Motor neuron (in vitro differentiated cells): ENCODE measurements around the gene SLC26A8. TPM values are rescaled to one million over a fixed set of nuclear protein-coding genes. Genes with fewer than 3 reads are reported as not detected.

Source experiments
- ATAC-seq, 8 experiments: fragments of 200-7000 bp; cut with Tn5 transposase; replicated peaks in 6 of 8; 2 replicates each; pipeline ENCODE4 v1.8.0; 2021; ENCODE audit warnings: mild to moderate bottlenecking in 8 of 8, moderate library complexity in 8 of 8
- H3K27ac ChIP-seq, 2 donors: fragments of 250-450 bp; sonication (Bioruptor Pico); 2 replicates each; pipeline ENCODE4 v1.9.0; 2021; ENCODE audit warnings: antibody characterized with exemption in 2 of 2, mild to moderate bottlenecking in 2 of 2, moderate library complexity in 1 of 2
- H3K4me1 ChIP-seq, 2 donors: fragments of 250-450 bp; sonication (Bioruptor Pico); replicated peaks in 1 of 2; 2 replicates each; pipeline ENCODE4 v1.6.1; 2021; ENCODE audit warnings: antibody characterized with exemption in 2 of 2, mild to moderate bottlenecking in 2 of 2, moderate library complexity in 1 of 2
- H3K4me3 ChIP-seq, 5 donors: fragments of 250-450 bp; sonication (Bioruptor Pico); 2 replicates each; pipeline ENCODE4 v1.9.0; 2021; ENCODE audit warnings: antibody characterized with exemption in 5 of 5, mild to moderate bottlenecking in 5 of 5, moderate library complexity in 4 of 5
- WGBS, 10 experiments: fragments of 450-650 bp; shearing (Covaris generic); methylation state at CpG; one replicate each; pipeline ENCODE4 v1.0.0; 2022; 5-methylcytosine and 5-hydroxymethylcytosine counted together
- in situ Hi-C, 9 experiments: fragments of 400-800 bp; cut with MboI; loops; one replicate each; pipeline ENCODE4 v1.15.0; 2021; ENCODE audit warnings: low sequenced_read_pairs in 9 of 9, low pct_unique_long_range_greater_than_20kb in 2 of 9; ENCODE audit not compliant: unreplicated experiment in 9 of 9
- total RNA-seq, 8 experiments: library from RNA; unstranded; fragments of 300-600 nt; gene quantifications; 2 replicates each; pipeline versions ENCODE4 v1.2.3 to v1.2.4, GENCODE V29; 2022

SLC26A8 gene
- total RNA-seq = under 1 TPM in 7 of 8 experiments, not detected in 1; 0.05 to 0.61 (median 0.22) TPM

- Histone ChIP-seq H3K4me3 (no peak within 1 kb of the TSS), H3K27ac (no peak within 1 kb of the TSS), H3K4me1 (no peaks in the 10 kb centered on the region)
- in situ Hi-C loops = no loop called here
- ATAC-seq = no peak
- WGBS, 10 experiments = 40 to 70% (median 60%) methylated on average over 1 to 8 of the region's 44 CpGs; no CpG with 5 or more reads in 5 of the 10 experiments
Observed at GRCh38 chr6:36023996-36024795, at the start of gene SLC26A8. TSS of gene SLC26A8 (minus strand) at chr6:36024641. CDS start at chr6:36019707, 4,934 bp downstream.

- no peak for ATAC-seq
- H3K4me1 ChIP-seq = no peaks in the 10 kb centered on the region
- in situ Hi-C loops = no loop called here
- no peak overlapping the region for H3K27ac ChIP-seq
- no peak overlapping the region for H3K4me3 ChIP-seq
Observed at GRCh38 chr6:36073587-36073986, 49.1 kb upstream of the SLC26A8 start.

GRCh38 chr6:36072681-36073080 is 48.2 kb upstream of the SLC26A8 start:
- Histone ChIP-seq H3K27ac (no peak overlapping the region), H3K4me1 (no peaks in the 10 kb centered on the region), H3K4me3 (no peak overlapping the region)
- 97 to 100% (median 100%) methylated on average over 1 to 4 of the region's 4 CpGs; no CpG with 5 or more reads in 2 of the 10 experiments for WGBS, 10 experiments
- ATAC-seq = no peak
- in situ Hi-C loops = no loop called here

GRCh38 chr6:36071714-36072113 is 47.3 kb upstream of the SLC26A8 start:
- H3K4me3 ChIP-seq = no peak overlapping the region
- in situ Hi-C loops = no loop called here
- 77 to 100% (median 100%) methylated on average over 1 of the region's 1 CpG; no CpG with 5 or more reads in 3 of the 10 experiments for WGBS, 10 experiments
- ATAC-seq = no peak
- H3K27ac ChIP-seq = no peak overlapping the region
- H3K4me1 ChIP-seq = no peaks in the 10 kb centered on the region

- ATAC-seq = no peak
- Histone ChIP-seq H3K4me1 (no peaks in the 10 kb centered on the region), H3K27ac (no peak overlapping the region), H3K4me3 (no peak overlapping the region)
- 80 to 100% (median 94%) methylated on average over 1 to 3 of the region's 3 CpGs; no CpG with 5 or more reads in 1 of the 10 experiments for WGBS, 10 experiments
- in situ Hi-C loops = no loop called here
Observed at GRCh38 chr6:36071281-36071680, 46.8 kb upstream of the SLC26A8 start.

- WGBS, 10 experiments = 67 to 100% (median 89%) methylated on average over 1 to 3 of the region's 3 CpGs; no CpG with 5 or more reads in 1 of the 10 experiments
- no peak for ATAC-seq
- no peak overlapping the region for H3K27ac ChIP-seq
- H3K4me1 ChIP-seq = no peaks in the 10 kb centered on the region
- no peak overlapping the region for H3K4me3 ChIP-seq
- in situ Hi-C loops = no loop called here
Observed at GRCh38 chr6:36070252-36070651, 45.8 kb upstream of the SLC26A8 start.

- in situ Hi-C loops = no loop called here
- WGBS, 10 experiments = 0 to 100% (median 67%) methylated on average over 1 of the region's 1 CpG; no CpG with 5 or more reads in 2 of the 10 experiments
- Histone ChIP-seq H3K4me3 (no peak overlapping the region), H3K4me1 (no peaks in the 10 kb centered on the region), H3K27ac (no peak overlapping the region)
- ATAC-seq = peak in 1 of 8 experiments; percentile 38
Observed at GRCh38 chr6:36069573-36069972, 45.1 kb upstream of the SLC26A8 start.

GRCh38 chr6:36068586-36068985 is 44.1 kb upstream of the SLC26A8 start:
- ATAC-seq = no peak
- Histone ChIP-seq H3K27ac (no peak overlapping the region), H3K4me3 (no peak overlapping the region), H3K4me1 (no peaks in the 10 kb centered on the region)
- WGBS, 10 experiments = 20 to 100% (median 80%) methylated on average over 1 to 3 of the region's 3 CpGs; no CpG with 5 or more reads in 1 of the 10 experiments
- in situ Hi-C loops = no loop called here

GRCh38 chr6:36068012-36068392 is 43.6 kb upstream of the SLC26A8 start:
- ATAC-seq = no peak
- in situ Hi-C loops = no loop called here
- no peaks in the 10 kb centered on the region for H3K4me1 ChIP-seq
- H3K4me3 ChIP-seq = no peak overlapping the region
- H3K27ac ChIP-seq = no peak overlapping the region

- 69 to 100% (median 83%) methylated on average over 1 to 3 of the region's 3 CpGs for WGBS, 10 experiments
- H3K4me3 ChIP-seq = no peak overlapping the region
- in situ Hi-C loops = no loop called here
- ATAC-seq = no peak
- H3K4me1 ChIP-seq = no peaks in the 10 kb centered on the region
- H3K27ac ChIP-seq = no peak overlapping the region
Observed at GRCh38 chr6:36067374-36068011, 43.1 kb upstream of the SLC26A8 start.

GRCh38 chr6:36066817-36067216 is 42.4 kb upstream of the SLC26A8 start:
- H3K4me3 ChIP-seq = no peak overlapping the region
- WGBS, 10 experiments = 85 to 100% (median 100%) methylated on average over 1 to 2 of the region's 2 CpGs
- ATAC-seq = no peak
- no peak overlapping the region for H3K27ac ChIP-seq
- H3K4me1 ChIP-seq = no peaks in the 10 kb centered on the region
- in situ Hi-C loops = no loop called here

- Histone ChIP-seq H3K27ac (no peak overlapping the region), H3K4me1 (no peaks in the 10 kb centered on the region), H3K4me3 (no peak overlapping the region)
- in situ Hi-C loops = no loop called here
- ATAC-seq = no peak
Observed at GRCh38 chr6:36065916-36066315, 41.5 kb upstream of the SLC26A8 start.

- H3K27ac ChIP-seq = no peak overlapping the region
- in situ Hi-C loops = no loop called here
- 60 to 100% (median 100%) methylated on average over 1 to 3 of the region's 3 CpGs; no CpG with 5 or more reads in 1 of the 10 experiments for WGBS, 10 experiments
- no peaks in the 10 kb centered on the region for H3K4me1 ChIP-seq
- H3K4me3 ChIP-seq = no peak overlapping the region
- ATAC-seq = no peak
Observed at GRCh38 chr6:36064770-36065396, 40.4 kb upstream of the SLC26A8 start.
